GM12872 (cell line): ENCODE data around the gene MYH10.

Experiments used
- TF ChIP-seq, protein P1 (sequence below): IDR thresholded peaks from 3 replicates; pipeline ENCODE4 v1.5.1; 2011; ENCODE audit warnings: low read depth, mild to moderate bottlenecking, low read length, moderate library complexity; ENCODE audit not compliant: insufficient read depth

The MYH10 gene

GRCh38 chr17:8606401-8606800 is 24.1 kb downstream of the MYH10 start:
- TF ChIP-seq, protein P1, sequence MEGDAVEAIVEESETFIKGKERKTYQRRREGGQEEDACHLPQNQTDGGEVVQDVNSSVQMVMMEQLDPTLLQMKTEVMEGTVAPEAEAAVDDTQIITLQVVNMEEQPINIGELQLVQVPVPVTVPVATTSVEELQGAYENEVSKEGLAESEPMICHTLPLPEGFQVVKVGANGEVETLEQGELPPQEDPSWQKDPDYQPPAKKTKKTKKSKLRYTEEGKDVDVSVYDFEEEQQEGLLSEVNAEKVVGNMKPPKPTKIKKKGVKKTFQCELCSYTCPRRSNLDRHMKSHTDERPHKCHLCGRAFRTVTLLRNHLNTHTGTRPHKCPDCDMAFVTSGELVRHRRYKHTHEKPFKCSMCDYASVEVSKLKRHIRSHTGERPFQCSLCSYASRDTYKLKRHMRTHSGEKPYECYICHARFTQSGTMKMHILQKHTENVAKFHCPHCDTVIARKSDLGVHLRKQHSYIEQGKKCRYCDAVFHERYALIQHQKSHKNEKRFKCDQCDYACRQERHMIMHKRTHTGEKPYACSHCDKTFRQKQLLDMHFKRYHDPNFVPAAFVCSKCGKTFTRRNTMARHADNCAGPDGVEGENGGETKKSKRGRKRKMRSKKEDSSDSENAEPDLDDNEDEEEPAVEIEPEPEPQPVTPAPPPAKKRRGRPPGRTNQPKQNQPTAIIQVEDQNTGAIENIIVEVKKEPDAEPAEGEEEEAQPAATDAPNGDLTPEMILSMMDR: no peak

DNA sequence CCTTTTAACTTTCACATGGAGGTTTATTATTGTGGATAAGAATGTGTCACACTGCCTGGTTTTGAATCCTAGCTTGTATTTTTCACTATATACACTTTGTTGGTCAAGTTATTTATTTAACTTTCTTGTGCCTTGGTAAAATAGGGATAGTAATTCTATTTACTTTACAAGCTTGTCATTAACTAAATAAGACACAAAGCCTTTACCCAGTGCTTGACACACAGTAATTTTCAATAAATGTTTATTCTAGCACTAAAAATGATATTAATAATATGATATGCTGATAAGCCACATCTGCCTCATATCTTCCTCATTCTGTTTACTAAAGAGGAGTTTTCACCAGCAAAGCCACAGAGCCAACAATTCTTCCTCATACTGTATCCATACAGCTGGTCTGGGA is 27.8 kb downstream of the MYH10 start:
- TF ChIP-seq, protein P1: no peak

- TF ChIP-seq, protein P1: no peak
Measured at GRCh38 chr17:8599351-8600011, 31.0 kb downstream of the MYH10 start.

DNA sequence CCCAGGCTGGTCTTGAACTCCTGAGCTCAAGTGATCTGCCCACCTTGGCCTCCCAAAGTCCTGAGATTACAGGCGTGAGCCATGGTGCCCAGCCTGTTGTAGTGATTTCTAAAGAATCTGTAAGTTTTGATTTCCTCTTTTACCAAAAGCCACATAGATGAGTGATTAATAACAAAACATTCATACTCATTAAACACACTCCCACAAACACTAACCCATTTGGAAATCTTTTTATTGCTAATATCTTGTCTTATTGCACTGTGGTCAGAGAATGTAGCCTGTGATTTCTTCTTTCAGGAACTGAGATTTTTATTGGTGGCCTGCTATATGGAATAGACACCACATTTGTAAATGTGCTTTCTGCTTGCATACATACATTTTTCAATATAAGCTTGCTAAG is 31.6 kb downstream of the MYH10 start:
- TF ChIP-seq, protein P1: no peak

DNA sequence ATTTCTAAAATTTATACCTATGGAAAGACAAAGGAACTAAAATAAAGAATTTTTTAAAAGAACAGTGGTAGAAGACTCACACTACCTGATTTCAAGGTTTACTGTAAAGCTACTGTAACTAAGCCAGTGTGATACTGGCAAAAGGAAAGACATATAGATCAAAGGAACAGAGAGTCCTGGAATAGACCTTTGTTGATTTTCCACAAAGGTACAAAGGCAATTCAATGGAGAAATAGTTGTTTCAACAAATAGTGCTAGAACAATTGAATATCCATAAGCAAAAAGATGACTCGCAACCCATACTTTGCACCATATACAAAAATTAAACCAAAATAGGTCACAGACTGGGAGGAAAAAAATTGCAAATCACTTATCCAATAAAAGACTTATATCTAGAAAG is 36.7 kb downstream of the MYH10 start:
- TF ChIP-seq, protein P1: no peak

GRCh38 chr17:8593276-8593675 is 37.2 kb downstream of the MYH10 start:
- TF ChIP-seq, protein P1: no peak

GRCh38 chr17:8588877-8589554 is 41.5 kb downstream of the MYH10 start:
- TF ChIP-seq, protein P1: no peak
